ENCODE results near the gene ERGIC1. TPM values are rescaled to one million over a fixed set of nuclear protein-coding genes. Genes with fewer than 3 reads are reported as not detected.

Gene ERGIC1
- total and polyA plus RNA-seq, 2 of the 8 experiments (the other 6 are each of a cell fraction or from before 2014, with no cell fraction given): 95.3 to 106 TPM

DNA sequence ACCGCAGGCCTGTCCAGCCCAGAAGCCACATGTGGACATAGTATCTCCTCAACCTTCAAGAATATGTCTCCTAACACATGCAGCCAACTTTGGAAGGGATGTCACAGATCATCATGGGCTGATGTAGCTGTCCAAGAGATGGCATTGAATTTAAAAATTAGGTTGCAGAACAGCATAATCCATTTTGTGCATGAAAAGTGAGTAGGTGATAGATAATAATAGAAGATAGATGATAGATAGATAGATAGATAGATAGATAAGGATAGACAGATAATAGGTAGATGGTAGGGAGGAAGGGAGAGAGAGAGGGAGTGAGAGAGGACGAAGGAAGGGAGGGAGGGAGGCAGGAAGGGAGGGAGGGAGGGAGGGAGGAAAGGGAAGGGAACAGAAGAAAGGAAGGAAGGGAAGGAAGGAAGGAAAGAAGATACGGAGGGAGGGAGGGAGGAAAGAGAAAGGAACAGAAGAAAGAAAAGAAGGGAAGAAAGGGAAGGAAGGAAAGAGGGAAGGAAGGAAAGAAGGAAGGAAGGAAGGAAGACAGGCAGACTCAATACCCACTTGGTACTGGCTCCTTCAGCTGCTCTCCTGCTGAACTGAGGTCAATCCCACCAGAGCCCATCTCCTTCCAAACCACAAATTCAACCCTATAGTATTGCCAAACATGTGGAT, 28.9 kb upstream of the ERGIC1 start:
- no peak overlapping the region for H3K23ac ChIP-seq (ENCODE audit: insufficient read length)
- H4K8ac ChIP-seq (ENCODE audit: extremely low read depth, insufficient read depth, low read length): no peak overlapping the region
- WGBS, 2 experiments (ENCODE audit: extremely low coverage in 1 of 2, insufficient coverage in 1 of 2, insufficient read length in 1 of 2, insufficient replicate concordance in 2 of 2, low coverage in 1 of 2, low lambda C conversion rate in 2 of 2, missing lambda C conversion rate in 1 of 2): 45 to 86% methylated on average over 1 to 3 of the region's 3 CpGs
- ChIA-PET POLR2A (ENCODE audit: partially characterized antibody) (no interaction called here), CTCF (ENCODE audit: partially characterized antibody) (no interaction called here)
- no peak overlapping the region for H3K4ac ChIP-seq (replicated peaks; ENCODE audit: insufficient read length, low read depth, low read length)
- no peak overlapping the region for H2BK15ac ChIP-seq (ENCODE audit: low read length)
- H3K9me3 ChIP-seq (ENCODE audit: insufficient read depth in 2 of 2, low read depth in 1 of 2, low read length in 1 of 2): no peaks in the 10 kb centered on the region
- H2BK5ac ChIP-seq (ENCODE audit: low read depth, low read length): no peak overlapping the region
- peaks cover 0 to 2% (median 0%) of the 10 kb centered on the region in 4 experiments; a peak in 1 of 7 replicates for H3K27me3 ChIP-seq (replicated peaks in 1 of 4; ENCODE audit: control insufficient read depth in 3 of 4, extremely low read depth in 1 of 4, insufficient read depth in 3 of 4, low read length in 3 of 4)
- no peak overlapping the region for H4K91ac ChIP-seq (replicated peaks; ENCODE audit: insufficient read length, low read length)
- no peaks in the 10 kb centered on the region for H3K79me1 ChIP-seq (ENCODE audit: low read depth, low read length)
- H3K18ac ChIP-seq (ENCODE audit: extremely low read depth, low read length): no peak overlapping the region
- no peak overlapping the region for H2BK12ac ChIP-seq (ENCODE audit: low read depth, low read length)
- H2BK20ac ChIP-seq (ENCODE audit: low read length): no peak overlapping the region
- no peak overlapping the region for H3K27ac ChIP-seq (ENCODE audit: low read depth, low read length)
- H3K23me2 ChIP-seq (ENCODE audit: low read depth, low read length): no peaks in the 10 kb centered on the region
- DNase-seq (ENCODE audit: low read depth in 1 of 2, low spot score in 2 of 2) (no peak), FAIRE-seq (no peak)
- no peaks in the 10 kb centered on the region for H3K36me3 ChIP-seq (ENCODE audit: control insufficient read depth in 2 of 4, insufficient read depth in 4 of 4, low read length in 3 of 4)
- H3K4me2 ChIP-seq (ENCODE audit: insufficient read depth in 1 of 2, low read depth in 2 of 2, low read length in 2 of 2): no peak overlapping the region
- no peak overlapping the region for H3K56ac ChIP-seq (replicated peaks; ENCODE audit: insufficient read length, low read depth, low read length)
- no peaks in the 10 kb centered on the region; a peak in 1 of 7 replicates for H3K4me1 ChIP-seq (replicated peaks in 1 of 4; ENCODE audit: control insufficient read depth in 3 of 4, insufficient read depth in 4 of 4, low read length in 3 of 4)
- no peak overlapping the region for H3K14ac ChIP-seq (ENCODE audit: insufficient read length)
- no peaks in the 10 kb centered on the region for H3K79me2 ChIP-seq (ENCODE audit: control insufficient read depth in 1 of 2, insufficient read depth in 2 of 2, low read length in 2 of 2)
- H3K4me3 ChIP-seq (ENCODE audit: extremely low read depth in 1 of 4, insufficient read depth in 2 of 4, low read depth in 3 of 4, low read length in 4 of 4): no peak overlapping the region
- H2AK5ac ChIP-seq (ENCODE audit: low read depth, low read length): no peak overlapping the region
- H3K9ac ChIP-seq (replicated peaks in 1 of 4; ENCODE audit: extremely low read depth in 1 of 4, low read depth in 3 of 4, low read length in 3 of 4): no peak overlapping the region
- no peaks in the 10 kb centered on the region for H4K20me1 ChIP-seq (replicated peaks in 1 of 2; ENCODE audit: control insufficient read depth in 1 of 2, insufficient read depth in 2 of 2, low read length in 2 of 2)
- no peak overlapping the region for H2AFZ ChIP-seq (ENCODE audit: low read length)
- H2BK120ac ChIP-seq (replicated peaks; ENCODE audit: low read depth, low read length): no peak overlapping the region
- no peak overlapping the region for H4K5ac ChIP-seq (ENCODE audit: insufficient read length, low read depth, low read length)
- no peak for TF ChIP-seq SIX5 (IDR thresholded peaks at IDR 0.05; ENCODE audit: low read depth, low read length)
- no peak for TF ChIP-seq BCL11A (IDR thresholded peaks at IDR 0.05; ENCODE audit: low read depth in 2 of 2, low read length in 2 of 2)
- TF ChIP-seq, protein P1, sequence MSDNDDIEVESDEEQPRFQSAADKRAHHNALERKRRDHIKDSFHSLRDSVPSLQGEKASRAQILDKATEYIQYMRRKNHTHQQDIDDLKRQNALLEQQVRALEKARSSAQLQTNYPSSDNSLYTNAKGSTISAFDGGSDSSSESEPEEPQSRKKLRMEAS (IDR thresholded peaks at IDR 0.05): no peak
- TF ChIP-seq SP4 (IDR thresholded peaks at IDR 0.05; ENCODE audit: low read length): no peak
- TF ChIP-seq RFX5 (IDR thresholded peaks at IDR 0.05; ENCODE audit: borderline replicate concordance, low read depth, low read length): no peak
- TF ChIP-seq CHD2 (IDR thresholded peaks at IDR 0.05; ENCODE audit: low read length): no peak
- TF ChIP-seq PHF8 (conservative IDR thresholded peaks at IDR 0.05; ENCODE audit: low read depth, low read length): no peak
- TF ChIP-seq JUND (IDR thresholded peaks at IDR 0.05; ENCODE audit: low read length): no peak
- no peak for TF ChIP-seq RXRA (IDR thresholded peaks at IDR 0.05; ENCODE audit: insufficient read depth, low read depth, low read length)
- TF ChIP-seq CBX8 (IDR thresholded peaks at IDR 0.05; ENCODE audit: borderline replicate concordance, low read depth, low read length): no peak
- TF ChIP-seq POLR2AphosphoS5 (IDR thresholded peaks at IDR 0.05; ENCODE audit: low read depth, low read length): no peak
- no peak for TF ChIP-seq CEBPB (IDR thresholded peaks at IDR 0.05; ENCODE audit: low read depth, low read length)
- no peak for TF ChIP-seq POU5F1 (IDR thresholded peaks at IDR 0.05; ENCODE audit: low read depth, low read length)
- no peak for TF ChIP-seq SRF (IDR thresholded peaks at IDR 0.05; ENCODE audit: low read depth, low read length)
- no peak for TF ChIP-seq EP300 (IDR thresholded peaks at IDR 0.05; ENCODE audit: borderline replicate concordance in 1 of 2, low read depth in 2 of 2, low read length in 2 of 2)
